ENCODE measurements around the gene COASY.

Gene COASY

DNA sequence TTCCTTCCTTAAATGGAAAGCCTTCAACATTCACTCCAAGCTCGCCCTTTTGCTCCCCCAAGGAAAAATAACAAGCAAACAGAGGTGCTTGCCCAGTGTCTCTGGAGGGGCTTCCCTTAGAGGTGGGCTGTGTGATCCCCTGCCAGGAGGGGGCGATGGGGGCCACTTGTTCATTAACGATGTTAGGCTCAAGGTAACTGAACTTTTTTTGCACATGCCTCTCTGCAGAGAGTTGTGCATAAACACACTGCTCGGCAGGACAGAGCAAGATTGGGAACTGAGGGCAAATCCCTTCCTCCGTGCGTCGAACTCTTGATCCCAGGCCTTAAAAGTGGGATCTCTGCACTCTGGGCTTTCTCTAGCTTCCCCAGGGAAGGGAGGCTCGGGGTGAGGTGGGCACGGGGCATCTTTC is 41.4 kb upstream of the COASY start:
- Histone ChIP-seq H3K27me3 (no peaks in the 10 kb centered on the region), H3K36me3 (peaks cover 72% of the 10 kb centered on the region), H3K4me3 (ENCODE audit: low read depth in 1 of 2, low read length in 1 of 2) (no peak overlapping the region), H3K27ac (no peak overlapping the region), H3K4me1 (ENCODE audit: control insufficient read depth in 1 of 2, insufficient read depth in 1 of 2, low read depth in 1 of 2, low read length in 1 of 2) (peaks cover 47% of the 10 kb centered on the region in 2 experiments), H3K9me3 (no peaks in the 10 kb centered on the region)
- no peak for TF ChIP-seq CTCF (IDR thresholded peaks at IDR 0.05)

GRCh38 chr17:42521036-42521435 is 40.9 kb upstream of the COASY start:
- no peak overlapping the region for H3K4me3 ChIP-seq (ENCODE audit: low read depth in 1 of 2, low read length in 1 of 2)
- H3K36me3 ChIP-seq: peaks cover 67% of the 10 kb centered on the region

GRCh38 chr17:42521666-42522262 is 40.2 kb upstream of the COASY start:
- no peaks in the 10 kb centered on the region for H3K9me3 ChIP-seq
- no peak overlapping the region for H3K27ac ChIP-seq
- no peaks in the 10 kb centered on the region for H3K27me3 ChIP-seq
- peaks cover 60% of the 10 kb centered on the region for H3K36me3 ChIP-seq
- TF ChIP-seq CTCF (IDR thresholded peaks at IDR 0.05): no peak
- peaks cover 41% of the 10 kb centered on the region in 2 experiments for H3K4me1 ChIP-seq (ENCODE audit: control insufficient read depth in 1 of 2, insufficient read depth in 1 of 2, low read depth in 1 of 2, low read length in 1 of 2)
- H3K4me3 ChIP-seq (ENCODE audit: low read depth in 1 of 2, low read length in 1 of 2): no peak overlapping the region

More at GRCh38 chr17:42521036-42521435, 40.9 kb upstream of the COASY start:
- Histone ChIP-seq H3K4me1 (ENCODE audit: control insufficient read depth in 1 of 2, insufficient read depth in 1 of 2, low read depth in 1 of 2, low read length in 1 of 2) (peaks cover 47% of the 10 kb centered on the region in 2 experiments), H3K27ac (no peak overlapping the region), H3K27me3 (no peaks in the 10 kb centered on the region), H3K9me3 (no peaks in the 10 kb centered on the region)
- TF ChIP-seq CTCF (IDR thresholded peaks at IDR 0.05): no peak

GRCh38 chr17:42522263-42522790 is 39.6 kb upstream of the COASY start:
- peaks cover 54% of the 10 kb centered on the region for H3K36me3 ChIP-seq
- H3K9me3 ChIP-seq: no peaks in the 10 kb centered on the region
- H3K27ac ChIP-seq: no peak overlapping the region
- no peaks in the 10 kb centered on the region for H3K27me3 ChIP-seq
- TF ChIP-seq CTCF (IDR thresholded peaks at IDR 0.05): no peak
- H3K4me3 ChIP-seq (ENCODE audit: low read depth in 1 of 2, low read length in 1 of 2): no peak overlapping the region
- peaks cover 39% of the 10 kb centered on the region in 2 experiments for H3K4me1 ChIP-seq (ENCODE audit: control insufficient read depth in 1 of 2, insufficient read depth in 1 of 2, low read depth in 1 of 2, low read length in 1 of 2)

- peaks cover 50% of the 10 kb centered on the region for H3K36me3 ChIP-seq
- TF ChIP-seq CTCF (IDR thresholded peaks at IDR 0.05): no peak
- no peak overlapping the region for H3K27ac ChIP-seq
- no peaks in the 10 kb centered on the region for H3K27me3 ChIP-seq
- peaks cover 35 to 38% of the 10 kb centered on the region in 2 experiments for H3K4me1 ChIP-seq (ENCODE audit: control insufficient read depth in 1 of 2, insufficient read depth in 1 of 2, low read depth in 1 of 2, low read length in 1 of 2)
- H3K4me3 ChIP-seq (ENCODE audit: low read depth in 1 of 2, low read length in 1 of 2): no peak overlapping the region
- H3K9me3 ChIP-seq: no peaks in the 10 kb centered on the region
Measured at GRCh38 chr17:42522798-42523278, 39.1 kb upstream of the COASY start.
